Activated T-helper 1 cell treated with Interleukin-2 at 50 U/mL for 16 hours (primary cell): ENCODE results near the gene CLEC4C.

Experiments
- DNase-seq: peaks from one replicate; pipeline ENCODE4 v3.0.0-alpha.2; 2020; ENCODE audit warnings: low read depth

CLEC4C gene

GRCh38 chr12:7723926-7724325, 23.2 kb downstream of the CLEC4C start:
- DNase-seq: no peak

- DNase-seq: no peak
These were observed 27.0 kb downstream of the CLEC4C start for GRCh38 chr12:7719946-7720730.

- DNase-seq: no peak
These were observed 30.8 kb downstream of the CLEC4C start for GRCh38 chr12:7716381-7716780.

DNA sequence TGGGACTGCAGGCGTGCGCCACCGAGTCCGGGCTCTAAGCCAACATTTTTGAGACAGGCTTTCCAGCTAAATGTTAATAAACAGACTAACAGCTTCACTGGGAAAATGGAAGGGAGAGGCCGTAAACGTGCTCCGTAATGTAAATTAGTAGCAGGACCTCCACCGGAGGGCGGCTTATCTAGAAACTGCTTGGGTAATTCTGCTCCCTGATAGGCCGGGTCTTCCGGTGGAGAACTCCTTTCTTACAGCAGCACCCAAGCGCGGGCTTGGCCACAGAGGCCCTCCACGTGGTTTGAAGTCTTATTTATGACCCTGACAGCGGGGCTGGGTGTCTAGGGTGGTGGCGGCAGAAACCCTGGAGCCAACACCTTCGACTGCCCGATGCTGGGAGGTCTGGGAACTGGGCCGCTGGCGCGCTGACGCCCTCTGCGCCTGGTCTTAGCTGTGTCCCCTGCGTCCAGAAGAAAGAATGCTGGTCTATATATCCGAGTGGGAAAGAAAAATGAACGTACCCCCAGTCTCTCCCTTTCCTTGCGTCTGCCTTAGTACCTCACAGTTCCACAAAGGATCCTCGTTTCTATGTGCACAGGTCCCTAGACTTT, 34.2 kb downstream of the CLEC4C start:
- no peak for DNase-seq

GRCh38 chr12:7711133-7711532, 36.0 kb downstream of the CLEC4C start, which contains the start of gene DPPA3:
DPPA3 (plus strand) TSS chr12:7711433; CDS start chr12:7711571, 138 bp downstream.
- DNase-seq: no peak

GRCh38 chr12:7709969-7710675, 37.1 kb downstream of the CLEC4C start:
- no peak for DNase-seq

DNA sequence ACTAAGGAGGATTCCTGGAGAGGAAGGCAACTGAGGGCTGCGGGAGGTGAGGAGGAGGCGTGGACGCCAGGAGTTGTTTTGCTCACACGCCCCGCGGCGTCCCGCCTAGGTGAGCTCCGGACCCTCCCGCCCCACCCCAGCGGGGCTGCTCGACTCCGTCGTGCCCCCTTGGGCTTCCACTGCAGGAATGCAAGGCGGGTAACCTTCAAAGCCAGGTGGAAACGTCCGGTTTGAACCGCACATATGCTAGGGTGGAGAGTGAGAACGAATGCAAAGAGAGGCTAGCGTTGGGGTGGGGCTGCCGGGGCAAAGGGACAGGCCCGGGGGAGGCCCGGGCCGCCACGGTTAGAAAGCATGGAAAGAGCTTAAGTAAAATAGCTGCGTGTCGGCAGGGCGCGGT, 41.3 kb downstream of the CLEC4C start:
- no peak for DNase-seq

GRCh38 chr12:7695566-7696197, 51.5 kb downstream of the CLEC4C start, which contains the start of gene GDF3:
GDF3 (minus strand) TSS chr12:7695775; CDS start chr12:7695728, 47 bp downstream.
- DNase-seq: no peak

DNA sequence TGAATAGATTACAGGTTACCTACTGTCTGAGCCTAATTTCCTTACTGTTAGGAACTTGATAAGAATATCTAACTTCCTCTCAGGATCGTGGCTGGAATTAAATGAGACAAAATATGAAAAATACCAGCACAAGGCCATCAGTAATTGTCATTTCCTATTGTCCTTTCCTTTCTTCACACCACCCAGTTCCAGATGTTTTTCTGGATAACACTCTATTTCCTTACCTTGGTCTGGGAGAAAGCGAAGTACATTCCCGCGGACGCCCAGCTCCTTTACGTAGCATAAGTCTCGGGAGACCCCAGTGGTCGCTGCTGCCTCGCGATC, 52.0 kb downstream of the CLEC4C start:
- no peak for DNase-seq

DNA sequence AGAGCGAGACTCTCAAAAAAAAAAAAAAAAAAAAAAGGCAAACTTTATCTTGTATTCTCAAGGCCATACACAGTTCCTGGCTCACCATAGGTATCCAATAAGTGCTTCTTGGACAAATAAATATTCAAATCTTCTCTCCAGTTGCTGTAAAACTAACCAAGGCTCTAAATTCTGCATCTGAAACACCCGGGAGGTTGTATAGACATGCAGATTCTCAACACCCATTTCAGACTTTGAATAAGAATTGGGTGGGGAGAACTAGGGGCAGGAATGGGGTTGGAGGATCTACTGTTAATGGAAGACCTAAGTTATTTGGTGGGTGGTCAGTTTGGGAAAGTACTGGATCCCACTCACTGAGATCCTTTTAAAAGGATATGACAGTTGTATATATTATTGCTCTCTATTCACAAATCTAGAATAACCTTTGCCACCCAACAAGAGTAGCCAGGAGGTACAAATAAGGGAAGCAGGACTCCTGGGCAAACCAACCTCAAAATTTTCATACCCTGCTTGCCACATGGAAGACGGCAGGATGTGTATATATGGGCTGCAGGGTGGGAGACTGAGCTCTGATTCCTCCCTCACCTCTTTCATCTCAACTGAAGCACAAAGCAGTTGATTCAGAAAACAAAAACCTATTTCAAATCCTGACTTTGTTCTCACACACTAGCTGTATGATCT, 52.5 kb downstream of the CLEC4C start:
- DNase-seq: no peak

GRCh38 chr12:7693793-7694192, 53.4 kb downstream of the CLEC4C start:
- no peak for DNase-seq

DNA sequence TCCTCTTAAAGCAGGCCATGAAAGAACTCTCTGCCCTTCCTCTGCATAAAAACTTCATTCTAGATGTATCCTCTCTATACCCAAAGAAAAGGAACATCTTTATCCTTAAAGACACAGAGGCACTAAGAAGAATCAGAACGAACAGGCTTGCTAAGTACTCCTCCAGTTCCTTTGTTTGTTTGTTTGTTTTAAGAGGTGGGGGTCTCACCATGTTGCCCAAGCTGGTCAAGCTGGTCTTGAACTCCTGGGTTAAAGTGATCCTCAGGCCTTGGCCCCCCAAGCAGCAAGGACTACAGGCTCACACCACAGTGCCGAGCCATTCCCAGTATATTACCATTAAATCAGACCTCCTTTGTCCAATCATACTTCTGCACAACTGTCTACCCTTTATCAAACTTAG, 65.6 kb downstream of the CLEC4C start:
- no peak for DNase-seq
